Metanephros (tissue), 2 donors: ENCODE measurements around the gene GNA14. TPM values are rescaled to one million over a fixed set of nuclear protein-coding genes. Genes with fewer than 3 reads are reported as not detected.

Experiments
- small RNA-seq: library from RNA; depleted of rRNA; stranded (forward); fragments of <200 nt; gene quantifications from one replicate; pipeline ENCODE3, GENCODE V24; 2014; ENCODE audit warnings: low replicate concordance
- total RNA-seq: library from RNA; depleted of rRNA; stranded (reverse); fragments of >200 nt; gene quantifications from one replicate; pipeline ENCODE4 v1.2.3, GENCODE V29; 2014

The GNA14 gene
- 21.1 TPM for total RNA-seq

DNA sequence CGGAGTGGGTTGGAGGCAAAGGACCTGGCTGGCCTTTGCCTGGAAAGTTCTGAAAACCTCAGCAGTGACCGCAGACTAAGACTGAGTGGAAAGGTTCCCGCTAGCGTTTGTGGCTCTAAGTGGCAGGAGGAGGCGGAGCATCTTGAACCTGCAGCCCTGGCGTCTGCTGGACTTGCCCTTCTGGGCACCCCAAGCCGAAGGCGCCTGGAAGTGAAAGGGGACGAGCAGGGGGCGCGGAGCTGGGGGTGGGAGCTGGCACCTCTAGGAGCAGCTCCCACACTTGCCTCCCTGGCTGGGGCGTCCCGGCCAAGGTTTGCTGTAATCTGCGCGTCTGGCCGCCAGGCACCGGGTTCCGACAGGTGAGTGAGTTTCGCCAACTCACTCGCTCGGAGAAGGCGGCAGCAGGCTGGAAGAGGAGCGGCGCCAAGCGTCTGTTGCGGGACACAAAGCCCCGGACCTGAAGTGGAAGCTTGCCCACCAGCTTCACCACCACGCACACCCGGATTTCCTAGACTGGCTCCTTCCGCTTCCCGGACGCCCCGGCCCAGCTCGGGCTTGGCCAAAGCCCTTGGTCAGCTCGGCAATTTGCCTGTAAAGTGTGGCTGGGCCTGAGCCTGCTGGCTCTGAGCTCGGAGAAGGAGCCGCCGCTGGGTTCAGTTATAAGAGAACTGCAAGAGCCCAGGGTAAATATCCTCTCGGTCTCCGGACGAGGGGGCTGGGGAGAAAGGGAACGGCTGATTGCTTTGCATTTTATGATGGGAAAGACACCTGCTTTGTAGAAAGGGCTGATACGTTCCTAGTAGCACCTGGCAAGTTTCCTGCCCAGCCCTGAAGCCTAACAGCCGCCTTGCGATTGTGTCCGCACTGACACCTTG lies at the start of gene GNA14:
GNA14 (minus strand) TSS at position 89 of the 875 bp plus-strand sequence. CDS start 529 bp downstream, outside the sequence.

Small RNA genes within 50 kb of the gene (small RNA-seq; reads per million reads assigned to genes)
- not detected for gene RNU6-1303P
